Activated T-helper 17 cell treated with anti-CD3 and anti-CD28 coated beads, Interleukin-2, amount 50 U/mL, for 72 hours (primary cell): ENCODE results near the gene CACFD1. TPM values are rescaled to one million over a fixed set of nuclear protein-coding genes. Genes with fewer than 3 reads are reported as not detected.
"Not testable (repeated sequence)": the region's sequence is repeated elsewhere in the genome, so short reads cannot be mapped to it uniquely, and the experiment has no call there.

Experiments used
- ATAC-seq: fragments of 150-1000 bp; cut with Tn5 transposase; replicated peaks from 2 replicates; pipeline ENCODE4 v1.10.0; 2021; ENCODE audit warnings: mild to moderate bottlenecking, moderate library complexity
- H3K27ac Mint-ChIP-seq: one replicate; pipeline ENCODE4 v1.8.0; 2022; ENCODE audit warnings: mixed read lengths
- H3K27me3 Mint-ChIP-seq: one replicate; pipeline ENCODE4 v1.8.0; 2022; ENCODE audit warnings: mixed read lengths
- H3K36me3 Mint-ChIP-seq: one replicate; pipeline ENCODE4 v1.8.0; 2022; ENCODE audit warnings: low read depth, mild to moderate bottlenecking, mixed read lengths
- H3K4me1 Mint-ChIP-seq: one replicate; pipeline ENCODE4 v1.8.0; 2022; ENCODE audit warnings: mixed read lengths
- H3K4me3 Mint-ChIP-seq: one replicate; pipeline ENCODE4 v1.8.0; 2022; ENCODE audit warnings: mild to moderate bottlenecking, mixed read lengths
- H3K9me3 Mint-ChIP-seq: one replicate; pipeline ENCODE4 v1.8.0; 2022; ENCODE audit warnings: mixed read lengths
- total RNA-seq, 2 donors: library from RNA; stranded (reverse); gene quantifications; one replicate each; pipeline ENCODE4 v1.2.3, GENCODE V29; 2022

Gene CACFD1
- total RNA-seq, 2 donors from 2014 or later = 0.41 to 3.0 TPM

GRCh38 chr9:133429214-133429613 lies 30.6 kb upstream of the CACFD1 start:
- Mint-ChIP-seq H3K27me3 (peaks cover 20% of the 10 kb centered on the region), H3K9me3 (no peaks in the 10 kb centered on the region), H3K4me3 (no peak overlapping the region), H3K4me1 (no peaks in the 10 kb centered on the region), H3K27ac (no peak overlapping the region), H3K36me3 (no peaks in the 10 kb centered on the region)
- ATAC-seq = no peak

GRCh38 chr9:133429641-133430161 lies 30.1 kb upstream of the CACFD1 start:
- H3K27ac Mint-ChIP-seq = no peak overlapping the region
- H3K4me1 Mint-ChIP-seq = no peaks in the 10 kb centered on the region
- peaks cover 17% of the 10 kb centered on the region for H3K27me3 Mint-ChIP-seq
- ATAC-seq = no peak
- H3K9me3 Mint-ChIP-seq = no peaks in the 10 kb centered on the region
- H3K4me3 Mint-ChIP-seq = no peak overlapping the region
- no peaks in the 10 kb centered on the region for H3K36me3 Mint-ChIP-seq

GRCh38 chr9:133430244-133430643 lies 29.5 kb upstream of the CACFD1 start:
- no peak overlapping the region for H3K4me3 Mint-ChIP-seq
- no peak for ATAC-seq
- no peaks in the 10 kb centered on the region for H3K9me3 Mint-ChIP-seq
- peaks cover 16% of the 10 kb centered on the region for H3K27me3 Mint-ChIP-seq
- no peaks in the 10 kb centered on the region for H3K36me3 Mint-ChIP-seq
- H3K27ac Mint-ChIP-seq = no peak overlapping the region
- H3K4me1 Mint-ChIP-seq = no peaks in the 10 kb centered on the region

DNA sequence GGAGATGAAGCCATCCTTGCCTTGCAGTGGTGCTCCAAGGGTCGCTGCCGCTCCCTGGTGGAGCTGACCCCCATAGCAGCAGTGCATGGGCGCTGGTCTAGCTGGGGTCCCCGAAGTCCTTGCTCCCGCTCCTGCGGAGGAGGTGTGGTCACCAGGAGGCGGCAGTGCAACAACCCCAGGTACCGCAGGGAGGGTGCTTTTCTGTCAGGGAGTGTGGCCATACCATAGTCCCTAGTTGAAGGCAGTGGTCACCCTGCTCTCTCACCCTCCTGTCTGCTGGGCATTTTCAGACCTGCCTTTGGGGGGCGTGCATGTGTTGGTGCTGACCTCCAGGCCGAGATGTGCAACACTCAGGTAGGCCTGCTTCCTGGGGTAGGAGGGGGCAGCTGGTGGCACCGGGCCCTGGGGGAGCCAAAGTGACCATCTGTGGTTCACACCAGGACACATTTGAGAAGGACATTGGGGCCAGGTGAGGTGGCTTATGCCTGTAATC lies 26.4 kb upstream of the CACFD1 start:
- H3K4me1 Mint-ChIP-seq = no peaks in the 10 kb centered on the region
- no peak overlapping the region for H3K27ac Mint-ChIP-seq
- no peak for ATAC-seq
- no peak overlapping the region for H3K4me3 Mint-ChIP-seq
- H3K27me3 Mint-ChIP-seq = no peaks in the 10 kb centered on the region
- H3K9me3 Mint-ChIP-seq = no peaks in the 10 kb centered on the region
- H3K36me3 Mint-ChIP-seq = no peaks in the 10 kb centered on the region

- no peak overlapping the region for H3K4me3 Mint-ChIP-seq
- H3K27ac Mint-ChIP-seq = no peak overlapping the region
- no peaks in the 10 kb centered on the region for H3K4me1 Mint-ChIP-seq
- no peaks in the 10 kb centered on the region for H3K27me3 Mint-ChIP-seq
- ATAC-seq = no peak
- no peaks in the 10 kb centered on the region for H3K36me3 Mint-ChIP-seq
- H3K9me3 Mint-ChIP-seq = no peaks in the 10 kb centered on the region
Observed at GRCh38 chr9:133436681-133437080, 23.1 kb upstream of the CACFD1 start.

GRCh38 chr9:133437753-133438531 lies 21.8 kb upstream of the CACFD1 start:
- Mint-ChIP-seq H3K36me3 (no peaks in the 10 kb centered on the region), H3K4me3 (no peak overlapping the region)
- peak; percentile 40 for ATAC-seq

GRCh38 chr9:133439337-133439736 lies 20.4 kb upstream of the CACFD1 start:
- Mint-ChIP-seq H3K27me3 (no peaks in the 10 kb centered on the region), H3K27ac (no peak overlapping the region), H3K36me3 (no peaks in the 10 kb centered on the region), H3K4me3 (no peak overlapping the region), H3K9me3 (no peaks in the 10 kb centered on the region), H3K4me1 (no peaks in the 10 kb centered on the region)
- ATAC-seq = peak; percentile 50

More at GRCh38 chr9:133437753-133438531, 21.8 kb upstream of the CACFD1 start:
- H3K9me3 Mint-ChIP-seq = no peaks in the 10 kb centered on the region
- no peak overlapping the region for H3K27ac Mint-ChIP-seq
- no peaks in the 10 kb centered on the region for H3K27me3 Mint-ChIP-seq
- no peaks in the 10 kb centered on the region for H3K4me1 Mint-ChIP-seq

- no peaks in the 10 kb centered on the region for H3K9me3 Mint-ChIP-seq
- H3K27me3 Mint-ChIP-seq = no peaks in the 10 kb centered on the region
- ATAC-seq = peak; percentile 18
- no peak overlapping the region for H3K4me3 Mint-ChIP-seq
- H3K36me3 Mint-ChIP-seq = no peaks in the 10 kb centered on the region
- H3K4me1 Mint-ChIP-seq = no peaks in the 10 kb centered on the region
- no peak overlapping the region for H3K27ac Mint-ChIP-seq
Observed at GRCh38 chr9:133440874-133441273, 18.9 kb upstream of the CACFD1 start.

DNA sequence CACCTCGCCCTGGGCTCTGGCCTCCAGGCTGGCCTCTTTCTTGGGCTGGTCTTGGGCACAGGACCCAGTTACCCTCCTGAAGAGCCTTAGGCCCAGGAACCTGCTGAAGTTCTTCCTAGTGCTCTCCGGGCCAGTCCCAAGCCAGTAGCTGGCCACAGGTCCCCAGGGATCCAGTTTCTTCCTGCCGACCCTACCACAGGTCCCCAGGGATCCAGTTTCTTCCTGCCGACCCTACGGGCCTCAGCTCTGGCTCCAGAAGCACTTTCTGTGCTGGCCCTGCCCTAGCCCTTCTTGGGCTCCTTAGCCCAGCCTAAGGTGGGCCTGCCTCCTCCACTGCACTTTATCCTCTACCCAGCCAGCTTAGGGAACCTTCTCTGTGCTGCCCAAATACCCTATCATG lies 18.2 kb upstream of the CACFD1 start:
- H3K4me1 Mint-ChIP-seq = no peaks in the 10 kb centered on the region
- no peak overlapping the region for H3K4me3 Mint-ChIP-seq
- no peak overlapping the region for H3K27ac Mint-ChIP-seq
- H3K9me3 Mint-ChIP-seq = no peaks in the 10 kb centered on the region
- no peaks in the 10 kb centered on the region for H3K36me3 Mint-ChIP-seq
- no peak for ATAC-seq
- H3K27me3 Mint-ChIP-seq = peaks cover 4% of the 10 kb centered on the region

DNA sequence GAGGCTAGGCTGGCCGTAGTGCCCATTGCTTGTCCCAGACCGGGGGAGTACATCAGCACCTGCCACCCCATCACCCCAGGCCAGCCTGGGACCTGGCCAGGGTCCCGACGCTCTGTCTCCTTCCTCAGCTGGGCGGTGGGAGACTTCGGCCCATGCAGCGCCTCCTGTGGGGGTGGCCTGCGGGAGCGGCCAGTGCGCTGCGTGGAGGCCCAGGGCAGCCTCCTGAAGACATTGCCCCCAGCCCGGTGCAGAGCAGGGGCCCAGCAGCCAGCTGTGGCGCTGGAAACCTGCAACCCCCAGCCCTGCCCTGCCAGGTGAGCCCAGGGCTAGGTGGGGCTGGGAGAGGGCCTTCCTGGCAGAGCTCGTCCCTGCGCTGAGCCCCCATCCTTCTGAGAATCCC lies 16.5 kb upstream of the CACFD1 start:
- Mint-ChIP-seq H3K27me3 (peaks cover 4% of the 10 kb centered on the region), H3K9me3 (no peaks in the 10 kb centered on the region), H3K27ac (no peak overlapping the region), H3K4me3 (no peak overlapping the region), H3K4me1 (no peaks in the 10 kb centered on the region), H3K36me3 (no peaks in the 10 kb centered on the region)
- no peak for ATAC-seq

DNA sequence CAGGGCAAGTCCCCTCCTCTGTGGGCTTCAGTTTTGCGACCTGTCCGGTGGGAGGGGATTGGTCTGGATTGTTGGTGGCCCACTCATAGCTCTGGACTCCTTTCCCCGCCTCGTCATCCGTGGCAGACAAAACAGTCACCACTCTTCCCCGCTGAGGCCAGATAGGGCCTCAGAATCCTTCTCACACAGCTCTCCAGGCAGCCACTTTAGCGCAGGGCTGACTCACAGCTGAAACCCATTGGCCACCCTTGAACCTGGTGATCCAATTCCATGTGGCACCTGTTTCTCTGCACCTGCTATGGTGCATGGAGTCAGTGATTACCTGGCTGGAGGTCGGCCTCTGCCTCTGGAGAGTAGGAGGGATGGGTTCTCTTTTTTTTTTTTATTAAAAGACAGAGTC lies 15.8 kb upstream of the CACFD1 start:
- no peak for ATAC-seq
- no peaks in the 10 kb centered on the region for H3K36me3 Mint-ChIP-seq
- no peak overlapping the region for H3K27ac Mint-ChIP-seq
- H3K4me1 Mint-ChIP-seq = no peaks in the 10 kb centered on the region
- H3K27me3 Mint-ChIP-seq = peaks cover 4% of the 10 kb centered on the region
- H3K4me3 Mint-ChIP-seq = no peak overlapping the region
- no peaks in the 10 kb centered on the region for H3K9me3 Mint-ChIP-seq

- Mint-ChIP-seq H3K27ac (no peak overlapping the region), H3K9me3 (no peaks in the 10 kb centered on the region), H3K36me3 (no peaks in the 10 kb centered on the region), H3K4me3 (no peak overlapping the region), H3K4me1 (no peaks in the 10 kb centered on the region), H3K27me3 (peaks cover 4% of the 10 kb centered on the region)
- ATAC-seq = no peak
Observed at GRCh38 chr9:133445293-133445969, 14.3 kb upstream of the CACFD1 start.

GRCh38 chr9:133448487-133448972 lies 11.2 kb upstream of the CACFD1 start:
- no peaks in the 10 kb centered on the region for H3K4me1 Mint-ChIP-seq
- peaks cover 4% of the 10 kb centered on the region for H3K27me3 Mint-ChIP-seq
- no peak overlapping the region for H3K4me3 Mint-ChIP-seq
- no peak for ATAC-seq
- no peaks in the 10 kb centered on the region for H3K9me3 Mint-ChIP-seq
- no peak overlapping the region for H3K27ac Mint-ChIP-seq
- no peaks in the 10 kb centered on the region for H3K36me3 Mint-ChIP-seq

GRCh38 chr9:133449760-133450159 lies 10.0 kb upstream of the CACFD1 start:
- H3K4me1 Mint-ChIP-seq = no peaks in the 10 kb centered on the region
- no peak overlapping the region for H3K27ac Mint-ChIP-seq
- H3K4me3 Mint-ChIP-seq = no peak overlapping the region
- no peaks in the 10 kb centered on the region for H3K9me3 Mint-ChIP-seq
- H3K36me3 Mint-ChIP-seq = no peaks in the 10 kb centered on the region
- H3K27me3 Mint-ChIP-seq = peaks cover 4% of the 10 kb centered on the region
- ATAC-seq = no peak

GRCh38 chr9:133451865-133452264 lies 7.9 kb upstream of the CACFD1 start:
- not testable (repeated sequence) for H3K9me3 Mint-ChIP-seq, H3K36me3 Mint-ChIP-seq

More at GRCh38 chr9:133451865-133452264, 7.9 kb upstream of the CACFD1 start:
- H3K4me3 Mint-ChIP-seq, H3K4me1 Mint-ChIP-seq, H3K27me3 Mint-ChIP-seq, ATAC-seq, H3K27ac Mint-ChIP-seq: not testable (repeated sequence)
